A549 (cell line): ENCODE results near the gene REC114.

Experiments used
- CBX2 ChIP-seq: fragments of 200-600 bp; sonication (generic); IDR thresholded peaks from 2 replicates; pipeline ENCODE4 v1.6.1; 2016; ENCODE audit warnings: low read depth, mild to moderate bottlenecking, borderline replicate concordance
- CEBPB ChIP-seq, 2 experiments: fragments of >200 bp in 1 of 2; sonication (Bioruptor Twin) in 1 of 2; formaldehyde crosslinking in 1 of 2; IDR thresholded peaks; 2 replicates each; pipeline ENCODE4 v1.6.1; 2012 to 2016
- ESRRA ChIP-seq: fragments of 150-350 bp; IDR thresholded peaks from 2 replicates; pipeline ENCODE4 v1.6.1; 2014; ENCODE audit warnings: mild to moderate bottlenecking, low read length, borderline replicate concordance
- FOXS1 ChIP-seq: fragments of 250-450 bp; sonication (Bioruptor Pico); IDR thresholded peaks from 2 replicates; pipeline ENCODE4 v1.5.0; 2020; ENCODE audit warnings: mild to moderate bottlenecking, moderate library complexity
- HOXA7 ChIP-seq: fragments of 250-450 bp; sonication (Bioruptor Pico); IDR thresholded peaks from 2 replicates; pipeline ENCODE4 v1.5.0; 2020; ENCODE audit warnings: mild to moderate bottlenecking, moderate library complexity
- JUNB ChIP-seq: fragments of >200 bp; sonication (Bioruptor Twin); formaldehyde crosslinking; IDR thresholded peaks from 2 replicates; pipeline ENCODE4 v1.6.1; 2016
- MAFK ChIP-seq: fragments of 450-650 bp; IDR thresholded peaks from 2 replicates; pipeline ENCODE4 v1.6.1; 2014; ENCODE audit not compliant: partially characterized antibody
- RAD21 ChIP-seq, 2 experiments: fragments of >200 bp in 1 of 2; sonication (Bioruptor Twin) in 1 of 2; formaldehyde crosslinking in 1 of 2; IDR thresholded peaks in 1 of 2; conservative IDR thresholded peaks in 1 of 2; 2 replicates in 1 of 2; 3 replicates in 1 of 2; pipeline ENCODE4 v1.6.1; 2012 to 2018; ENCODE audit warnings: inconsistent platforms in 1 of 2
- RNF2 ChIP-seq: fragments of 200-600 bp; sonication (generic); IDR thresholded peaks from 2 replicates; pipeline ENCODE4 v1.6.1; 2016; ENCODE audit warnings: low read depth, mild to moderate bottlenecking, antibody characterized with exemption, moderate library complexity, borderline replicate concordance
- TF ChIP-seq, protein P1 (sequence below): fragments of 450-650 bp; IDR thresholded peaks from 2 replicates; pipeline ENCODE4 v1.6.1; 2014; ENCODE audit warnings: antibody characterized with exemption
- TF ChIP-seq, protein P2 (sequence below): fragments of 250-450 bp; sonication (Bioruptor Pico); IDR thresholded peaks from 2 replicates; pipeline ENCODE4 v1.5.0; 2021; ENCODE audit warnings: mild to moderate bottlenecking, moderate library complexity, borderline replicate concordance

DNA sequence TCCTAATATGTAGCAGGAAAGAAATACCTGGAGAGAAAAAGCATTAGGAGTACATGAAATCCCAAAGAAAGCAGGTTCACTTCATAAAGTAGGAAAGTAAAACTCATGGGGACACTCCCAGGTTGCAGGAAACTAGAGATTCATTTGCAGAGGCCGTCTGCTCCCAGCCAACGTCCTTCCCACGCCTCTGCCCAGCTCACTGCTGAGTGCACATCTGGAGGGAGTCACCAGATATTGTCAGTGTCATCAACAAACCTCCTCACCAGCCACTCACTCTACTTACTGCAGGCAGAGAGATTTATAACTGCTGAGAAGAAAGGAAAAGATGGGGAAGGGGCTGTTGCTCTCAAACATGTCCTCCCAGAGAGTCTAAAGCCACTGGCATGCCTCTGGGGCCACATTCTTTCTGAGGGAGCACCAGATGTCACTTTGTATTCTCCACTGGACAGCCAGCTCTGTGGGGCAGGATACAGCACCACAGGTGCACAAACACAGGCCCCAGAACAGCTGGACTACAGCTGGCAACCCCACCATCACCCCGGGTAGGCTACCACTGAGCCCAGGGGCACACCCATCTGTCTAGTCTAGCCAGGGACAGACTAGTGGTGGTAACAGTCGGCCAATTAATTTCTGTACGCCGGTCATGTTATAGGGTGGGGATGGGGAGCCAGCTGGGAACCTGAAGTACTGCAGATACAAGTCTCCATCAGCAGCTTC lies 125.8 kb downstream of the REC114 start:
- no peak for TF ChIP-seq RAD21 (conservative IDR thresholded peaks at IDR 0.05 in 1 of 2, IDR thresholded peaks at IDR 0.05 in 1 of 2)
- TF ChIP-seq CBX2 = no peak
- no peak for TF ChIP-seq CEBPB (IDR thresholded peaks at IDR 0.05)
- TF ChIP-seq, protein P1, sequence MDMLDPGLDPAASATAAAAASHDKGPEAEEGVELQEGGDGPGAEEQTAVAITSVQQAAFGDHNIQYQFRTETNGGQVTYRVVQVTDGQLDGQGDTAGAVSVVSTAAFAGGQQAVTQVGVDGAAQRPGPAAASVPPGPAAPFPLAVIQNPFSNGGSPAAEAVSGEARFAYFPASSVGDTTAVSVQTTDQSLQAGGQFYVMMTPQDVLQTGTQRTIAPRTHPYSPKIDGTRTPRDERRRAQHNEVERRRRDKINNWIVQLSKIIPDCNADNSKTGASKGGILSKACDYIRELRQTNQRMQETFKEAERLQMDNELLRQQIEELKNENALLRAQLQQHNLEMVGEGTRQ = no peak
- TF ChIP-seq ESRRA = no peak
- no peak for TF ChIP-seq RNF2
- no peak for TF ChIP-seq JUNB
- no peak for TF ChIP-seq FOXS1
- no peak for TF ChIP-seq HOXA7 (CRISPR knock-in tag)
- TF ChIP-seq, protein P2, sequence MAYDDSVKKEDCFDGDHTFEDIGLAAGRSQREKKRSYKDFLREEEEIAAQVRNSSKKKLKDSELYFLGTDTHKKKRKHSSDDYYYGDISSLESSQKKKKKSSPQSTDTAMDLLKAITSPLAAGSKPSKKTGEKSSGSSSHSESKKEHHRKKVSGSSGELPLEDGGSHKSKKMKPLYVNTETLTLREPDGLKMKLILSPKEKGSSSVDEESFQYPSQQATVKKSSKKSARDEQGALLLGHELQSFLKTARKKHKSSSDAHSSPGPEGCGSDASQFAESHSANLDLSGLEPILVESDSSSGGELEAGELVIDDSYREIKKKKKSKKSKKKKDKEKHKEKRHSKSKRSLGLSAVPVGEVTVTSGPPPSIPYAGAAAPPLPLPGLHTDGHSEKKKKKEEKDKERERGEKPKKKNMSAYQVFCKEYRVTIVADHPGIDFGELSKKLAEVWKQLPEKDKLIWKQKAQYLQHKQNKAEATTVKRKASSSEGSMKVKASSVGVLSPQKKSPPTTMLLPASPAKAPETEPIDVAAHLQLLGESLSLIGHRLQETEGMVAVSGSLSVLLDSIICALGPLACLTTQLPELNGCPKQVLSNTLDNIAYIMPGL (CRISPR knock-in tag) = no peak
- no peak for TF ChIP-seq MAFK
